Neural crest cell (in vitro differentiated cells): ENCODE measurements around the gene CCR5. TPM values are rescaled to one million over a fixed set of nuclear protein-coding genes. Genes with fewer than 3 reads are reported as not detected.
A peak's percentile ranks its signal among the peaks of the same experiment; 100 is the strongest.

Experiments
- DNase-seq: peaks from one replicate; pipeline ENCODE4 v3.0.0; 2021; ENCODE audit warnings: low read depth, mixed read lengths, low spot score
- H3K27ac Mint-ChIP-seq: one replicate; pipeline ENCODE4 v1.8.0; 2021; ENCODE audit warnings: mild to moderate bottlenecking, mixed read lengths; ENCODE audit not compliant: unreplicated experiment
- H3K27me3 Mint-ChIP-seq: 2 replicates; pipeline ENCODE4 v1.8.0; 2021; ENCODE audit warnings: low read depth, mild to moderate bottlenecking, mixed read lengths
- H3K36me3 Mint-ChIP-seq: 2 replicates; pipeline ENCODE4 v1.8.0; 2021; ENCODE audit warnings: low read depth, mild to moderate bottlenecking, mixed read lengths
- H3K4me1 Mint-ChIP-seq: 2 replicates; pipeline ENCODE4 v1.8.0; 2021; ENCODE audit warnings: mixed read lengths
- H3K4me3 Mint-ChIP-seq: one replicate; pipeline ENCODE4 v1.8.0; 2021; ENCODE audit warnings: mild to moderate bottlenecking, mixed read lengths
- H3K9me3 Mint-ChIP-seq: 2 replicates; pipeline ENCODE4 v1.8.0; 2021; ENCODE audit warnings: mixed read lengths
- CTCF ChIP-seq: fragments of 200-600 bp; sonication (generic); conservative IDR thresholded peaks from 2 replicates; pipeline ENCODE4 v1.5.0; 2021; ENCODE audit warnings: antibody characterized with exemption, mild to moderate bottlenecking
- total RNA-seq: library from RNA; stranded (reverse); gene quantifications from 2 replicates; pipeline ENCODE4 v1.2.1, GENCODE V29; 2021

Gene CCR5
- total RNA-seq, 1 donor from 2014 or later, result not detected

- no peak for DNase-seq
- no peaks in the 10 kb centered on the region for H3K36me3 Mint-ChIP-seq
- no peak for TF ChIP-seq CTCF
- no peak overlapping the region for H3K4me3 Mint-ChIP-seq
- peaks cover 5% of the 10 kb centered on the region for H3K4me1 Mint-ChIP-seq
- H3K9me3 Mint-ChIP-seq, result no peaks in the 10 kb centered on the region
- H3K27ac Mint-ChIP-seq, result no peak overlapping the region
- H3K27me3 Mint-ChIP-seq, result peaks cover 51% of the 10 kb centered on the region
Measured at GRCh38 chr3:46358466-46358865, 12.3 kb upstream of the CCR5 start.

- no peaks in the 10 kb centered on the region for H3K9me3 Mint-ChIP-seq
- no peak overlapping the region for H3K27ac Mint-ChIP-seq
- no peak for TF ChIP-seq CTCF
- no peaks in the 10 kb centered on the region for H3K36me3 Mint-ChIP-seq
- H3K4me1 Mint-ChIP-seq, result peaks cover 5% of the 10 kb centered on the region
- H3K4me3 Mint-ChIP-seq, result no peak overlapping the region
- no peak for DNase-seq
- H3K27me3 Mint-ChIP-seq, result peaks cover 40% of the 10 kb centered on the region
Measured at GRCh38 chr3:46359733-46360493, 10.8 kb upstream of the CCR5 start.

DNA sequence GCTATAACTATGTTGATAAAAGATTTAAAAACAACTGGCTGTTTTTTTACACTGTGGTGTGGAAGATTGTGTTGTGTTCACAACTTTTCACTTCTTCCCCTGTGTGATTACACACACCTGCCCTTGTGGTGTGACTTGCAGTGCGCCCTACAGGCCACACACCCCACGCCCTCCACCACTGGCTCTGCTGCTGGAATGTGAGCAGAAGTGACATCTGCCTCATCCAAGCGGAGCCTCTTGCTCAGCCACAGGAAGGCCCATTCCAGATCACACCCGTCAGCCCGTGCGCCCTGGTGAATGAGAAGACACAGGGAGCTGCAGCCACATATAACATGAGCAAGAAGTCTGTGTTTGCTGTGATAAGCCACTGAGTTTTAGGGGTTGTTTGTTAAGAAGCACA, 9.8 kb upstream of the CCR5 start:
- Mint-ChIP-seq H3K36me3 (no peaks in the 10 kb centered on the region), H3K4me3 (no peak overlapping the region), H3K27me3 (peaks cover 30% of the 10 kb centered on the region), H3K4me1 (peaks cover 5% of the 10 kb centered on the region), H3K27ac (peak overlapping the region; percentile 78), H3K9me3 (no peaks in the 10 kb centered on the region)
- no peak for DNase-seq
- TF ChIP-seq CTCF, result no peak

- no peak for DNase-seq
- Mint-ChIP-seq H3K27ac (no peak overlapping the region), H3K9me3 (no peaks in the 10 kb centered on the region), H3K4me1 (peaks cover 5% of the 10 kb centered on the region), H3K4me3 (no peak overlapping the region), H3K36me3 (no peaks in the 10 kb centered on the region), H3K27me3 (peaks cover 24% of the 10 kb centered on the region)
- no peak for TF ChIP-seq CTCF
Measured at GRCh38 chr3:46361408-46362283, 9.1 kb upstream of the CCR5 start.

GRCh38 chr3:46365041-46365440, 5.7 kb upstream of the CCR5 start:
- no peak for DNase-seq
- H3K9me3 Mint-ChIP-seq, result no peaks in the 10 kb centered on the region
- H3K27me3 Mint-ChIP-seq, result peaks cover 16% of the 10 kb centered on the region
- no peak overlapping the region for H3K27ac Mint-ChIP-seq
- H3K36me3 Mint-ChIP-seq, result no peaks in the 10 kb centered on the region
- TF ChIP-seq CTCF, result no peak
- no peak overlapping the region for H3K4me3 Mint-ChIP-seq
- peaks cover 5% of the 10 kb centered on the region for H3K4me1 Mint-ChIP-seq
